Stimulated activated CD8-positive, alpha-beta memory T cell treated with anti-CD3 and anti-CD28 coated beads, Interleukin-7, amount 100 ng/mL, for 4 hours (primary cell): ENCODE results near the gene KCNK15.

Experiments
- DNase-seq, 2 donors: peaks; one replicate each; pipeline ENCODE4 v3.0.0-alpha.2; 2020; ENCODE audit warnings: low read depth in 2 of 2

The KCNK15 gene

GRCh38 chr20:44715499-44716308, 30.0 kb upstream of the KCNK15 start:
- DNase-seq: no peak

GRCh38 chr20:44716309-44717106, 29.2 kb upstream of the KCNK15 start:
- no peak for DNase-seq

- DNase-seq: no peak
Observed at GRCh38 chr20:44717986-44718385, 27.7 kb upstream of the KCNK15 start.

GRCh38 chr20:44719841-44720240, 25.8 kb upstream of the KCNK15 start:
- DNase-seq: no peak

GRCh38 chr20:44720621-44720996, 25.1 kb upstream of the KCNK15 start:
- no peak for DNase-seq

- DNase-seq: no peak
Observed at GRCh38 chr20:44720997-44721784, 24.5 kb upstream of the KCNK15 start.

GRCh38 chr20:44721785-44722054, 23.9 kb upstream of the KCNK15 start:
- no peak for DNase-seq

- DNase-seq: no peak
Observed at GRCh38 chr20:44722990-44723389, 22.7 kb upstream of the KCNK15 start.

- DNase-seq: no peak
Observed at GRCh38 chr20:44723391-44723790, 22.3 kb upstream of the KCNK15 start.

- no peak for DNase-seq
Observed at GRCh38 chr20:44723798-44724362, 21.8 kb upstream of the KCNK15 start.

- DNase-seq: no peak
Observed at GRCh38 chr20:44724423-44725091, 21.1 kb upstream of the KCNK15 start.

- no peak for DNase-seq
Observed at GRCh38 chr20:44725837-44726236, 19.8 kb upstream of the KCNK15 start.

- DNase-seq: no peak
Observed at GRCh38 chr20:44727039-44727438, 18.6 kb upstream of the KCNK15 start.

GRCh38 chr20:44727651-44728050, 18.0 kb upstream of the KCNK15 start:
- DNase-seq: no peak

GRCh38 chr20:44728801-44729443, 16.7 kb upstream of the KCNK15 start:
- DNase-seq: no peak

- DNase-seq: no peak
Observed at GRCh38 chr20:44730441-44730840, 15.2 kb upstream of the KCNK15 start.

GRCh38 chr20:44731657-44732056, 14.0 kb upstream of the KCNK15 start:
- DNase-seq: no peak

GRCh38 chr20:44732327-44732726, 13.3 kb upstream of the KCNK15 start:
- no peak for DNase-seq

- DNase-seq: peak in 1 of 2 donors; percentile 15
Observed at GRCh38 chr20:44733341-44734069, 12.2 kb upstream of the KCNK15 start.

GRCh38 chr20:44734938-44735337, 10.7 kb upstream of the KCNK15 start:
- DNase-seq: no peak

- no peak for DNase-seq
Observed at GRCh38 chr20:44735816-44736169, 9.9 kb upstream of the KCNK15 start.
